Astrocyte (in vitro differentiated cells and primary cell): ENCODE measurements around the gene ENOPH1. TPM values are rescaled to one million over a fixed set of nuclear protein-coding genes. Genes with fewer than 3 reads are reported as not detected.
"Not testable (repeated sequence)": the region's sequence is repeated elsewhere in the genome, so short reads cannot be mapped to it uniquely, and the experiment has no call there.

Experiments used
- DNase-seq: peaks from one replicate; pipeline ENCODE4 v3.0.0-alpha.2; 2010; ENCODE audit warnings: low read depth
- FAIRE-seq: peaks from 2 replicates; lab custom pipeline; 2011; peaks lifted over from hg19 to GRCh38; lab: Jason Lieb, UNC
- H2AFZ ChIP-seq: 2 replicates; pipeline ENCODE4 v1.6.0; 2012; ENCODE audit warnings: low read depth, low read length, inconsistent platforms
- H3K27ac ChIP-seq: 2 replicates; pipeline ENCODE4 v1.5.1; 2011; ENCODE audit warnings: low read depth, low read length, inconsistent platforms
- H3K27me3 ChIP-seq: 2 replicates; pipeline ENCODE4 v1.6.0; 2011; ENCODE audit warnings: low read length, inconsistent platforms; ENCODE audit not compliant: insufficient read depth
- H3K36me3 ChIP-seq: 2 replicates; pipeline ENCODE4 v1.5.1; 2011; ENCODE audit warnings: low read length, inconsistent platforms; ENCODE audit not compliant: insufficient read depth
- H3K4me1 ChIP-seq: 2 replicates; pipeline ENCODE4 v1.5.1; 2011; ENCODE audit warnings: low read length, inconsistent platforms; ENCODE audit not compliant: insufficient read depth
- H3K4me2 ChIP-seq: 2 replicates; pipeline ENCODE4 v1.6.0; 2012; ENCODE audit warnings: low read length, inconsistent platforms
- H3K4me3 ChIP-seq: 2 replicates; pipeline ENCODE4 v1.5.1; 2011; ENCODE audit warnings: low read depth, mild to moderate bottlenecking, low read length, inconsistent platforms; ENCODE audit not compliant: insufficient read depth
- H3K79me2 ChIP-seq: 2 replicates; pipeline ENCODE4 v1.6.0; 2012; ENCODE audit warnings: mild to moderate bottlenecking, low read length, inconsistent platforms; ENCODE audit not compliant: insufficient read depth
- H3K9ac ChIP-seq: 2 replicates; pipeline ENCODE4 v1.6.0; 2012; ENCODE audit warnings: mild to moderate bottlenecking, low read length, inconsistent platforms
- H3K9me3 ChIP-seq: 2 replicates; pipeline ENCODE4 v1.5.1; 2012; ENCODE audit warnings: low read depth, mild to moderate bottlenecking, low read length, inconsistent platforms; ENCODE audit not compliant: insufficient read depth
- H4K20me1 ChIP-seq: 2 replicates; pipeline ENCODE4 v1.6.0; 2012; ENCODE audit warnings: low read length, inconsistent platforms; ENCODE audit not compliant: insufficient read depth
- H3K27ac Mint-ChIP-seq: one replicate; pipeline ENCODE4 v1.8.0; 2021; ENCODE audit warnings: mild to moderate bottlenecking, mixed read lengths; ENCODE audit not compliant: unreplicated experiment
- H3K27me3 Mint-ChIP-seq: one replicate; pipeline ENCODE4 v1.8.0; 2021; ENCODE audit warnings: low read depth, mixed read lengths; ENCODE audit not compliant: unreplicated experiment
- H3K36me3 Mint-ChIP-seq: one replicate; pipeline ENCODE4 v1.8.0; 2021; ENCODE audit warnings: low read depth, mixed read lengths; ENCODE audit not compliant: unreplicated experiment
- H3K4me1 Mint-ChIP-seq: one replicate; pipeline ENCODE4 v1.8.0; 2021; ENCODE audit warnings: low read depth, mixed read lengths; ENCODE audit not compliant: unreplicated experiment
- H3K4me3 Mint-ChIP-seq: one replicate; pipeline ENCODE4 v1.8.0; 2021; ENCODE audit warnings: mild to moderate bottlenecking, moderate library complexity, mixed read lengths; ENCODE audit not compliant: unreplicated experiment
- H3K9me3 Mint-ChIP-seq: one replicate; pipeline ENCODE4 v1.8.0; 2021; ENCODE audit warnings: mild to moderate bottlenecking, mixed read lengths; ENCODE audit not compliant: unreplicated experiment
- EZH2 ChIP-seq: IDR thresholded peaks from 2 replicates; pipeline ENCODE4 v1.6.1; 2012; ENCODE audit warnings: mild to moderate bottlenecking, low read length, inconsistent platforms; ENCODE audit not compliant: insufficient read depth
- total RNA-seq: library from RNA; stranded (reverse); gene quantifications from 2 replicates; pipeline ENCODE4 v1.2.1, GENCODE V29; 2021
- TF ChIP-seq, protein P1 (sequence below): IDR thresholded peaks from 2 replicates; pipeline ENCODE4 v1.5.1; 2011; ENCODE audit warnings: low read depth, mild to moderate bottlenecking, inconsistent platforms, low read length, moderate library complexity; ENCODE audit not compliant: insufficient read depth

ENOPH1 gene
- total RNA-seq, 1 donor from 2014 or later: 32.6 TPM

DNA sequence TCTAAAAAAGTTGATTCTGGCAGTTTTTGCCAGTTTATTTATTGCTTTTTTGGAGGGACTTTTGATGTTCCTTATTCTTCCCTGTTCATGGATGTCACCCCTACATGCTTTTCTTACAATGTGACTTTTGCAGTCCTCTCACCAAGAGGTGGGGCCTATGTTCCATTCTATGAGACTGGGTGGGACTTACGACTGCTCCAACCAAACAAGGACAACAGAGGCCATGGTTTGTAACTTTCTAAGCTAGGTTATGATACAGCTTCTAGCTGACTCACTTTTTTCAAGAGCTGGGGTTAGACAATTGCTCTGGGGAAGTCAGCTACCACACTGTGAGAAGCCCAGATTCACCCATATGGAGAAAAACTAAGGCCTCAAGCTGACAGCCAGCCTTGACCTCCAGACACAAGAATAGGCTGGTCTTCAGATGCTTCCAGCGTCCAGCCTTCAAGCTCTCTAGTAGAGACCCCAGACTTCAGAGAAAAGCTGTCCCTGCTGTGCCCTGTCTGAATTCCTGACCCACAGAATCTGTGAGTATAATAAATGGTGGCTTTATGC, 39.5 kb downstream of the ENOPH1 start:
- TF ChIP-seq, protein P1, sequence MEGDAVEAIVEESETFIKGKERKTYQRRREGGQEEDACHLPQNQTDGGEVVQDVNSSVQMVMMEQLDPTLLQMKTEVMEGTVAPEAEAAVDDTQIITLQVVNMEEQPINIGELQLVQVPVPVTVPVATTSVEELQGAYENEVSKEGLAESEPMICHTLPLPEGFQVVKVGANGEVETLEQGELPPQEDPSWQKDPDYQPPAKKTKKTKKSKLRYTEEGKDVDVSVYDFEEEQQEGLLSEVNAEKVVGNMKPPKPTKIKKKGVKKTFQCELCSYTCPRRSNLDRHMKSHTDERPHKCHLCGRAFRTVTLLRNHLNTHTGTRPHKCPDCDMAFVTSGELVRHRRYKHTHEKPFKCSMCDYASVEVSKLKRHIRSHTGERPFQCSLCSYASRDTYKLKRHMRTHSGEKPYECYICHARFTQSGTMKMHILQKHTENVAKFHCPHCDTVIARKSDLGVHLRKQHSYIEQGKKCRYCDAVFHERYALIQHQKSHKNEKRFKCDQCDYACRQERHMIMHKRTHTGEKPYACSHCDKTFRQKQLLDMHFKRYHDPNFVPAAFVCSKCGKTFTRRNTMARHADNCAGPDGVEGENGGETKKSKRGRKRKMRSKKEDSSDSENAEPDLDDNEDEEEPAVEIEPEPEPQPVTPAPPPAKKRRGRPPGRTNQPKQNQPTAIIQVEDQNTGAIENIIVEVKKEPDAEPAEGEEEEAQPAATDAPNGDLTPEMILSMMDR: no peak
- TF ChIP-seq EZH2: no peak
- H3K4me2 ChIP-seq: no peak overlapping the region
- no peak overlapping the region for H3K9ac ChIP-seq
- peaks cover 4% of the 10 kb centered on the region for H3K4me1 ChIP-seq
- Mint-ChIP-seq H3K4me3 (no peak overlapping the region), H3K36me3 (peaks cover 8% of the 10 kb centered on the region), H3K4me1 (peaks cover 10% of the 10 kb centered on the region), H3K27me3 (no peaks in the 10 kb centered on the region), H3K9me3 (no peaks in the 10 kb centered on the region), H3K27ac (peak overlapping the region; percentile 3)
- H3K27ac ChIP-seq: peak overlapping the region; percentile 30
- H4K20me1 ChIP-seq: no peaks in the 10 kb centered on the region
- FAIRE-seq (peak; percentile 9), DNase-seq (peak; percentile 63)
- H3K4me3 ChIP-seq: no peak overlapping the region
- H2AFZ ChIP-seq: no peak overlapping the region
- no peaks in the 10 kb centered on the region for H3K27me3 ChIP-seq
- H3K9me3 ChIP-seq: no peaks in the 10 kb centered on the region
- H3K79me2 ChIP-seq: no peaks in the 10 kb centered on the region
- H3K36me3 ChIP-seq: no peaks in the 10 kb centered on the region

DNA sequence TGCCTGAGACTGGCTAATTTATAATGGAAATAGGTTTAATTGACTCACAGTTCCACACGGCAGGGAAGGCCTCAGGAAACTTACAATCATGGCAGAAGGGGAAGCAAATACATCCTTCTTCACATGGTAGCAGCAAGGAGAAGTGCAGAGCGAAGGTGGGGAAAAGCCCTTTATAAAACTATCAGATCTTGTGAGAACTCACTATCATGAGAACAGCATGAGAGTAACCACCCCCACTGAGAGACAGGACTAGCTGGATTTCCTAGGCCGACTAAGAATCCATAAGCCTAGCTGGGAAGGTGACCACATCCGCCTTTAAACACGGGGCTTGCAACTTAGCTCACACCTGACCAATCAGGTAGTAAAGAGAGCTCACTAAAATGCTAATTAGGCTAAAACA, 42.7 kb downstream of the ENOPH1 start:
- not testable (repeated sequence) for H3K36me3 ChIP-seq

DNA sequence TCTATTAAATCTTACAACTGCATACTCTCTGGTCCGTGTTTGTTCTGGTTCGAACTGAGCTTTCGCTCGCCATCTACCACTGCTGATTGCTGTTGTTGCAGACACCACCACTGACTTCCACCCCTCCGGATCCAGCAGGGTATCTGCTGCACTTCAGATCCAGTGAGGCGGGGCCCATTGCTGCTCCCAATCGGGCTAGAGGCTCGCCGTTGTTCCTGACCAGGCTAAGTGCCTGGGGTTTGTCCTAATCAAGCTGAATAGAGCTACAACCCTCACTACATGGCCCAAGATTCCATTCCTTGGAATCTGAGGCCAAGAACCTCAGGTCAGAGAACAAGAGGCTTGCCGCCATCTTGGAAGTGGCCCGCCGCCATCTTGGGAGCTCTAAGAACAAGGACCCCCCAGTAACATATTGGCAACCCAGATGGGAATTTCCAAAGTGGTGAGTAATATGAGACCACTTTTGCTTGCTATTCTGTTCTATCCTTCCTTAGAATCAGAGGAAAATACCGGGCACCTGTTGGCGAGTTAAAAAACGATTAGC, 43.3 kb downstream of the ENOPH1 start:
- peaks cover 4% of the 10 kb centered on the region for H3K4me1 ChIP-seq
- TF ChIP-seq EZH2: no peak
- TF ChIP-seq, protein P1: no peak
- H3K9me3 ChIP-seq: no peaks in the 10 kb centered on the region
- H3K36me3 ChIP-seq: no peaks in the 10 kb centered on the region
- peaks cover 2% of the 10 kb centered on the region for H3K9me3 Mint-ChIP-seq
- FAIRE-seq (no peak), DNase-seq (no peak)
- H3K27me3 ChIP-seq: no peaks in the 10 kb centered on the region
- H3K4me2 ChIP-seq: no peak overlapping the region
- peaks cover 6% of the 10 kb centered on the region for H3K4me1 Mint-ChIP-seq
- no peak overlapping the region for H3K27ac Mint-ChIP-seq
- no peak overlapping the region for H2AFZ ChIP-seq
- H3K4me3 Mint-ChIP-seq: no peak overlapping the region
- H3K4me3 ChIP-seq: no peak overlapping the region
- H4K20me1 ChIP-seq: no peaks in the 10 kb centered on the region
- H3K27me3 Mint-ChIP-seq: no peaks in the 10 kb centered on the region
- H3K27ac ChIP-seq: no peak overlapping the region
- no peaks in the 10 kb centered on the region for H3K79me2 ChIP-seq
- H3K9ac ChIP-seq: no peak overlapping the region
- H3K36me3 Mint-ChIP-seq: peaks cover 6% of the 10 kb centered on the region

More for the DNA sequence above, 42.7 kb downstream of the ENOPH1 start:
- not testable (repeated sequence) for H3K9ac ChIP-seq, H4K20me1 ChIP-seq, DNase-seq, H3K4me1 ChIP-seq, H3K36me3 Mint-ChIP-seq, H3K4me3 Mint-ChIP-seq, H3K27ac ChIP-seq, H3K79me2 ChIP-seq, FAIRE-seq, H3K27ac Mint-ChIP-seq, H3K4me3 ChIP-seq, H3K9me3 Mint-ChIP-seq, H3K27me3 Mint-ChIP-seq, H3K4me2 ChIP-seq, H3K9me3 ChIP-seq, H3K4me1 Mint-ChIP-seq, H2AFZ ChIP-seq, H3K27me3 ChIP-seq

DNA sequence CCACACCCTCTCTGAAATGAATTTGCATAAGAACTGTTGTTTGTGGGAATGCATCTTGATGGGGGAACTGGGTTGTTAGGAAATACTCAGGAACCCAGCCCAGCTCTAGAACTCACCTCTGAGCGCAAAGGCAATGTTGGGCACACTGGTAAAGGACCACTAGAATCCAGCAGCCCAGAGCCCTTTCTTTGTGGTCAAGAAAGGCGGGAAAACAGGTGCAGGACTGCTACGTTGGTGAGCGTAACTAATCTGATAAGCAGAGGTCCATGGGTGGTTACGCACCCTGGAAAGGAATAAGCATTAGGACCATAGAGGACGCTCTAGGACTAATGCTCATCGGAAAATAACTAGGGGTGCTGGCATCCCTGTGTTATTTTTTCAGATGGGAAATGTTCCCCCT, 45.5 kb downstream of the ENOPH1 start:
- DNase-seq, H3K79me2 ChIP-seq, H3K9me3 ChIP-seq, H3K4me1 ChIP-seq, H2AFZ ChIP-seq, H3K4me1 Mint-ChIP-seq, H3K9ac ChIP-seq, H3K27me3 Mint-ChIP-seq, H3K27ac ChIP-seq, H3K27me3 ChIP-seq, FAIRE-seq, H4K20me1 ChIP-seq, H3K4me3 ChIP-seq, H3K36me3 ChIP-seq, H3K4me2 ChIP-seq, H3K27ac Mint-ChIP-seq, H3K4me3 Mint-ChIP-seq, H3K9me3 Mint-ChIP-seq: not testable (repeated sequence)
- peaks cover 16% of the 10 kb centered on the region for H3K36me3 Mint-ChIP-seq

DNA sequence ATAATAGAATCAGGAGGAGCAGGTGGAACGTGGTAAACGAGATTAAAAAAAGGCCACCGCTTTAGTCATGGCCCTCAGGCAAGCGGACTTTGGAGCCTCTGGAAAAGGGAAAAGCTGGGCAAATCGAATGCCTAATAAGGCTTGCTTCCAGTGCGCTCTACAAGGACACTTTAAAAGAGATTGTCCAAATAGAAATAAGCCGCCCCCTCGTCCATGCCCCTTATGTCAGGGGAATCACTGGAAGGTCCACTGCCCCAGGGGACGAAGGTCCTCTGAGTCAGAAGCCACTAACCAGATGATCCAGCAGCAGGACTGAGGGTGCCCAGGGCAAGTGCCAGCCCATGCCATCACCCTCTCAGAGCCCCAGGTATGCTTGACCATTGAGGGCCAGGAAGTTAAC, 47.1 kb downstream of the ENOPH1 start:
- H3K9ac ChIP-seq, H2AFZ ChIP-seq, H3K4me1 Mint-ChIP-seq, H3K9me3 Mint-ChIP-seq, H3K27me3 ChIP-seq, H3K27ac ChIP-seq, FAIRE-seq, H4K20me1 ChIP-seq, H3K27me3 Mint-ChIP-seq, H3K4me3 Mint-ChIP-seq, H3K79me2 ChIP-seq, H3K4me1 ChIP-seq, H3K27ac Mint-ChIP-seq, DNase-seq, H3K9me3 ChIP-seq, H3K4me2 ChIP-seq, H3K4me3 ChIP-seq, H3K36me3 ChIP-seq: not testable (repeated sequence)
- peaks cover 17% of the 10 kb centered on the region for H3K36me3 Mint-ChIP-seq
